ENCODE data around the gene HCK. TPM values are rescaled to one million over a fixed set of nuclear protein-coding genes. Genes with fewer than 3 reads are reported as not detected.

Gene HCK
- total RNA-seq, 2 experiments from 2014 or later: not detected

DNA sequence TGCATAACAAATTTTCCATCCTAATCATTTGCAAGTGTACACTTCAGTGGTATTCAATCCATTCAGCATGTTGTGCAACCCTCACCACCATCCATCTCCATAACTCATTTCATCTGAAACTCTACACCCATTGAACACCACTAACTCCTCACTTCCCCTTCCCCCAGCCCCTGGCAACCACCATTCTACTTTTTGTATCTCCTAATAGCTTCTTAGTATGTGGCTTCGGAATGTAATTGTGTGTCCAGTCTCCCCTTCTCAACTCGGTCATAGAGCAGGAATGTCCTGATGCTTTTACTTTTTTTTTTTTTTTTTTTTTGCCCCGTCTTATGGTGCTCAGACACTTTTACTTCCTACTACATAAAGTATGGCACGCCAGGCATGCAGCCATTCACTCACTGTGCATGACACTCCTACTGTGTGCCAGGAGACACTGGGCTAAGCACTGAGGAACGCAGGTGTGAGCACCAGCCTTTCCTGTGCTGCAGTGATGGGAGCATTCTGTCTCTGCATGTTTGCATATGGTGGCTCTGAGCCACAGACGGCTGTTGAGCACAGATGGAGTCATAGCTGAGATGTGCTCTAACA is 15.3 kb downstream of the HCK start:
- no peak overlapping the region for H3K4me3 Mint-ChIP-seq
- DNase-seq: no peak
- no peaks in the 10 kb centered on the region for H3K36me3 Mint-ChIP-seq
- no peak overlapping the region for H3K27ac Mint-ChIP-seq
- peaks cover 5% of the 10 kb centered on the region for H3K4me1 Mint-ChIP-seq
- H3K27me3 Mint-ChIP-seq: peaks cover 9% of the 10 kb centered on the region
- no peaks in the 10 kb centered on the region for H3K9me3 Mint-ChIP-seq

DNA sequence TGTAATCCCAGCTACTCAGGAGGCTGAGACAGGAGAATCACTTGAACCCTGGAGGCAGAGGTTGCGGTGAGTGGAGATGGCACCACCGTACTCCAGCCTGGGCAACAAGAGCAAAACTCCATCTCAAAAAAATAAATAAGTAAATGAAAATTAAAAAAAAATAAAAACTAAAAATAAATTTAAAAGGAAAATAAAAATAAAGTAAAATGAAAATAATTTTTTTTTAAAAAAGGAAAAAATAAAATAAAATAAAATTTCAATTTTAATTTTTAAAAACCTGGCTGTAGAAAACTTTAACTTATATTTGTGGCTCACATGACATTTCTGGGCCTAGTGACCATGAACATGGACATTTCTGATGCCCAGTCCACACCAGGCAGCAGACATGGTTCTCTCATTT is 16.1 kb downstream of the HCK start:
- H3K27me3 Mint-ChIP-seq: peaks cover 5% of the 10 kb centered on the region
- no peak for DNase-seq

DNA sequence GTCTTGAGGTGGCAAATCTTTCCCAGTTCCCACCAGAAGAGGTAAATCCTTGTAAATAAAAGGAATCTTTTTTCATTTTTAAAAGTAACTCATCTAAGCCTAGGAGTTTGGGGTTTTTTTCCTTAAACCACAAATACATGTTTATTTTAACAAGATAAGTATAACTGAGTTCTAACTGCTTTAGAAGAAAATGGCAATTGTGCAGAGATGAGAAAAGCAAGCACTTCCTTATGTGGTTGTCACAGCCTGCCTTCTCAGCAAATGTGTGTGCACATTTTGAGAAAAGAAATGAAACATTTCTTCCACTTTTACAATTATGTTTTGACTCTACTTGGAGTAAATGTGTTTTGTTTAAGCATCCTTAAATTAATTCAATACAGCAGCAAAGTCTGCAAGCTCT is 17.7 kb downstream of the HCK start:
- DNase-seq: no peak
- H3K27me3 Mint-ChIP-seq: peaks cover 5% of the 10 kb centered on the region
- no peaks in the 10 kb centered on the region for H3K4me1 Mint-ChIP-seq
- no peak overlapping the region for H3K27ac Mint-ChIP-seq
- H3K9me3 Mint-ChIP-seq: no peaks in the 10 kb centered on the region
- H3K36me3 Mint-ChIP-seq: no peaks in the 10 kb centered on the region
- H3K4me3 Mint-ChIP-seq: no peak overlapping the region

More for the DNA sequence above, 16.1 kb downstream of the HCK start:
- no peaks in the 10 kb centered on the region for H3K36me3 Mint-ChIP-seq
- no peak overlapping the region for H3K27ac Mint-ChIP-seq
- no peaks in the 10 kb centered on the region for H3K4me1 Mint-ChIP-seq
- H3K9me3 Mint-ChIP-seq: no peaks in the 10 kb centered on the region
- no peak overlapping the region for H3K4me3 Mint-ChIP-seq

DNA sequence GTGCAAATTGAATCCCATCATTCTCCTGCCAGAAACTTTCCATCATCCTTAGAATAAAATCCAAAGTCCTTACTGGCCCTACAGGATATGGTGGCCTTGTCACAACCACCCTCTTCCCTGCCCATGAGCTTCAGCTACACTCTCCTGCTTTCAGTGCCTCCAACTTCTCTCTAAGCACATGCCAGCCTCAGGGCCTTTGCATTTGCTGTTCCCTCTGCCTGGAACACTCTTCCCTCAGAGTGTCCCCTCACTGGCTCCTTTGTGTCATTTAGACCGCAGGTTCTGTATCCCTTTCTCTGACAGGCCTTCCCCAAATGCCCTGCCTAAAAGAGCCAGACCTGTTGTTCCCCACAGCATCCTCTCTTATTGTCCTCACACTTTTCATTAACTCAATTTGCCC is 18.2 kb downstream of the HCK start:
- H3K4me3 Mint-ChIP-seq: no peak overlapping the region
- H3K27ac Mint-ChIP-seq: no peak overlapping the region
- DNase-seq: no peak
- H3K4me1 Mint-ChIP-seq: no peaks in the 10 kb centered on the region
- H3K9me3 Mint-ChIP-seq: no peaks in the 10 kb centered on the region
- H3K36me3 Mint-ChIP-seq: no peaks in the 10 kb centered on the region
- H3K27me3 Mint-ChIP-seq: peaks cover 5% of the 10 kb centered on the region

DNA sequence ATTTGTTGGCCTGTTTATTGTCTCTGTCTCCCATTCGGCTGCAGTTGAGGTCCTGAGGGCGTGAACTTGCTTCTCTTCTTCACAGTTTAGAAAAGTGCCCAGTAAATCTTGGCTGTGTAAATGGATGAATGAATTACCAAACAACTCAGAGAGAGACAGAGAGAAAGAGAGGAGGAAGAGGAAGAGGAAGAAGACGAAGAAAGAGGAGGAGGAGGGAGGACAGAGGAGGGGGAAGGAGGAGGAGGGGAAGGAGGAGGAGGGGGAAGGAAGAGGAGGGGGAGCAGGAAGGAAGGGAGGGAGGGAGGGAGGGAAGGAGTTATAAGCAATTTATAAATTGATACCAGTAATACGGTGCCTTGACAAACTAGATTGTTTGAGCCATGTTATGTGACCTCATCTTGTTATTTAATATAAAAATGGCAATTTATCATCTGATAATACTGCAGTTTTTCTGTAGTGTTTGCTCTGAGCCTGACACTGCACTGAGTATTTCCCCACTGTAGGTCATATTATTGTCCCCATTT is 18.7 kb downstream of the HCK start:
- no peak for DNase-seq
- Mint-ChIP-seq H3K36me3 (no peaks in the 10 kb centered on the region), H3K4me1 (no peaks in the 10 kb centered on the region), H3K4me3 (no peak overlapping the region), H3K9me3 (no peaks in the 10 kb centered on the region), H3K27ac (no peak overlapping the region), H3K27me3 (peaks cover 5% of the 10 kb centered on the region)

DNA sequence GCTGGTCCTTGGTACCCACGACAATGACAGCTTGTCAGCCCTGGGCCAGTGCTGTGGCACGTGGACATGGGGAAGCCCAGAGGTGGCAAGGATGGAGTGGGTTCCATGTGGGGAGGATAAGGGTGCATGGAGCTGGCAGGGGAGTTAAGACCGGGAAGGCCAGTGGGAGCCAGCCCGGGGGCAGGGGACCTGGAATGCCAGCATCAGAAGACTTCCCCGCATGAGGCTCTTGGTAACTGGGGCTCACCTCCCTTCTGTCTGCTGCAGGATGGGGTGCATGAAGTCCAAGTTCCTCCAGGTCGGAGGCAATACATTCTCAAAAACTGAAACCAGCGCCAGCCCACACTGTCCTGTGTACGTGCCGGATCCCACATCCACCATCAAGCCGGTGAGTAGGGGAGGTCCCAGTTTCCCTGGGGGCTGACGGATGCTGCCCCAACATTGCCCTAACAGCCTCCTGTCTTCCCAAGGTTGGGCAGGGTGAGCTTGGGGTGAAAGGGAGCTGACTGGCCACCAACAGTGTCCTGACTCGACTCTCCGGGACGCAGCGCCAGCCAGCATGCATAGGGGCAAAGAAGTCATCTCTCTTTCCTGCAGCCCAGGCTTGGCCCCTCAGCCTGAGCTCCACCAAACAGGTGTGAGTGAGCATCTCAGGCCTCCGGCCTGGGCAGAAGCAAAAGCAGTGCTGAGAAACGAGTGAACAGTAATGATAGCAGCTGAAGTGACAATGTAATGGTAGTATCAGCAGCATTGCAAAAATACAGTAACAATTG is 19.5 kb downstream of the HCK start:
- no peaks in the 10 kb centered on the region for H3K36me3 Mint-ChIP-seq
- no peaks in the 10 kb centered on the region for H3K9me3 Mint-ChIP-seq
- H3K4me3 Mint-ChIP-seq: no peak overlapping the region
- no peaks in the 10 kb centered on the region for H3K4me1 Mint-ChIP-seq
- no peak overlapping the region for H3K27ac Mint-ChIP-seq
- H3K27me3 Mint-ChIP-seq: peaks cover 5% of the 10 kb centered on the region
- DNase-seq: no peak

DNA sequence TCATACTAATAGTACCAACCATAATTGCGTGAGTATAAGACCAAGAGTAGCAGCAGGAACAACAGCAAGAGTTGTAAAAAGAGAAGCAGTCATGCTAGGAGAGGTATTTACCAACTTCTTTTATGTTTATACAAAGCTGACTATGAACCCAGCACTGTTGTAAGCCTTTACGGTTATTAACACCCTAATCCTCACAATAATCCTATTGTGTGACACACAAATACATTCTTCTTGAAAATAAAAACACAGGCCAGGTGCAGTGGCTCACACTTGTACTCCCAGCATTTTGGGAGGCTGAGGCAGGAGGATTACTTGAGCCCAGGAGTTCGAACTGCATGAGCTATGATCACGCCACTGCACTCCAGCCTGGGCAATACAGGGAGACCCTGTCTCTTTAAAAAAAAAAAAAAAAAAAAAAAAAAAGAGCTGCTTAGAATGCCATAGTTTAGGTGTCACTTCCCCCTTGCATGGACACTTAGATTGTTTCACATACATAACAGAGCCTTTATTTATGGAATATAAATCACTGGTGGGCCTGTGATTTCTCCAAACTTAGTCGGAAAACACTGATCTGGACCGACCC is 20.2 kb downstream of the HCK start:
- Mint-ChIP-seq H3K27me3 (peaks cover 8% of the 10 kb centered on the region), H3K4me1 (no peaks in the 10 kb centered on the region), H3K4me3 (no peak overlapping the region), H3K27ac (no peak overlapping the region), H3K9me3 (no peaks in the 10 kb centered on the region), H3K36me3 (no peaks in the 10 kb centered on the region)
- no peak for DNase-seq

DNA sequence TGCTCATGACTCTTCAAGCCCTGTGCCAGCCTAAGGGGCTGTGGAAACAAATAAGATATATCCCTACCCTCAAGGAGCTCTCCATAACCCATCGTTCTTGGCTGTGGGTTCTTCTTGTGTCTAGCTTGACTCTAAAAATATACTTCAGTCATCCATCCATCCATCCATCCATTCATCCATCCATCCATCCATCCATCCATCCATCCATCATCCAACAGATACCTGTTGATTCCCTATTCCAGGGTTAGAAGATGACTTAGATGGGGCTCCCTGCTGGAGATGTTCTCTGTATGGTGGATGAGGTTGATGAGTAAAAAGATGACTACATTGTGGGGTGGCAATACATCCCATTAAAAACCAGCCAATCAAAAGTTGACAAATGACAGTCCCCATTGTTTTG is 23.5 kb downstream of the HCK start:
- Mint-ChIP-seq H3K27me3 (peaks cover 7% of the 10 kb centered on the region), H3K4me1 (no peaks in the 10 kb centered on the region), H3K27ac (no peak overlapping the region), H3K36me3 (no peaks in the 10 kb centered on the region), H3K4me3 (no peak overlapping the region), H3K9me3 (no peaks in the 10 kb centered on the region)
- DNase-seq: no peak

DNA sequence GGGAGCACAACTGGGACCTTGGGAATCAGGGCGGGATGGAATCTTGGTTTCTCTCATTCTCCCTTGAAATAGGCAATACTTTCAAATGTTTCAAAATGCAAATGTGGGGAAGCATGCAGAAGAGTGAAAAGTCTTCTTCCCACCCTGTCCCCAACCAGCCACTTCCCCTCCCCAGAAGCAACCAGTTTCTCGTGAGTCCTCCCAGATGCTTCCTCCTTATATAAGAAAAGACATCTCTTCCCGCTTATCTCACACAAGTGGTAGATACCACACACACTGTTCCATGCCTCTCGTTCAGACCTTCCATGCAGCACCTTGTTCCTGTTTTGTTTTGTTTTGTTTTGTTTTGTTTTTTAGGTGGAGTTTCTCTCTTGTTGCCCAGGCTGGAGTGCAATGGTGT is 25.1 kb downstream of the HCK start:
- Mint-ChIP-seq H3K27me3 (peaks cover 11% of the 10 kb centered on the region), H3K36me3 (no peaks in the 10 kb centered on the region), H3K9me3 (no peaks in the 10 kb centered on the region), H3K4me1 (no peaks in the 10 kb centered on the region), H3K27ac (no peak overlapping the region), H3K4me3 (no peak overlapping the region)
- no peak for DNase-seq

DNA sequence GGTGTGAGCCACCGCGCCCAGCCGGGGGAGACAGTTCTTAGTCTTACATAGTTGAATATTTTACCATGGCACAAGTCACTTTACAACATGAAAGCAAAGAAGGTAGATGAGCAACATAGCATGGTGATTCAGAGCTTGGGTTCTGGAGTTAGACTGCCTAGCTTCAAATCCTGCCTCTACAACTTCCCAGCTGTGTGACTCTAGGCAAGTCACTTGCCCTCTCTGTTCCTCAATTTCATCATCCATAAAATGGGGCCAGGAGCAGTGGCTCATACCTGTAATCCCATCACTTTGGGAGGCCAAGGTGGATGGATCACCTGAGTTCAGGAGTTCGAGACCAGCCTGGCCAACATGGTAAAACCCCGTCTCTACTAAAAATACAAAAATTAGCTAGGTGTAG is 26.3 kb downstream of the HCK start:
- Mint-ChIP-seq H3K36me3 (no peaks in the 10 kb centered on the region), H3K27ac (no peak overlapping the region), H3K4me1 (no peaks in the 10 kb centered on the region), H3K4me3 (no peak overlapping the region), H3K9me3 (no peaks in the 10 kb centered on the region), H3K27me3 (peaks cover 11% of the 10 kb centered on the region)
- no peak for DNase-seq

DNA sequence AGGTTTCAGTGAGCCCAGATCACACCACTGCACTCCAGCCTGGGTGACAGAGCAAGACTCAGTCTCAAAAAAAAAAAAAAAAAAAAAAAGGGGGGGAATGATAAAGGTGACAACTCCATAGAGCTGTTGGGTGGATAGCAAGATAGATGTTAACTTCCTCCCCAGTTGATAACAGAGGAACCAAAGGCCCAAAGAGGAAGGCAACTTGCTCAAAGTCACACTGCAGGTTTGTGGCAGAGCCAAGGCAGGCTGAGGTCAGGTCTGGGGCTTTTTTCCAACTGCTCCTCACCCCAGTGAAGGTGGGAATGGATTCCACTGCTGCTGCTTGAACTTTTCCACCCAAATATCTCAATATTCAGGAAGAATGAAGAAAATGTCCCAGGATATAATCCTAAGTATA is 26.7 kb downstream of the HCK start:
- Mint-ChIP-seq H3K27ac (no peak overlapping the region), H3K36me3 (no peaks in the 10 kb centered on the region), H3K4me1 (no peaks in the 10 kb centered on the region), H3K9me3 (no peaks in the 10 kb centered on the region), H3K4me3 (no peak overlapping the region), H3K27me3 (peaks cover 11% of the 10 kb centered on the region)
- no peak for DNase-seq

DNA sequence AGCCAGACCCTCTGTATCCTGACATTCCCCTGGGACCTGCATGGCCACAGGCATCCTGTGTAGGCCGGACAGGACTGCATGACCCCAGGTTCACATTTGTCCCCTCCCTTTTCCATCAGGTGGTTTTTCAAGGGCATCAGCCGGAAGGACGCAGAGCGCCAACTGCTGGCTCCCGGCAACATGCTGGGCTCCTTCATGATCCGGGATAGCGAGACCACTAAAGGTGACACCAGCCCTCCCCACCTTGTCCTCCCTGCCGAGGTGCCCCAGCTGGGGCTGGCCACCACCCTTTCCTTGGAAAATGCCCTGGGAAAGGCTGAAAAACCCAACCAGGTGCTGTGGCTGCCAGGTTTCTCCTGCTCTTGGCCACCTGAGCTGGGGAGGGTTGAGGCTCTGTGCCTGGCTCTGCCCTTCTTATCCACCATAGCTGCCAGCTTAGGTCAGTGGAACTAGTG is 27.6 kb downstream of the HCK start:
- Mint-ChIP-seq H3K36me3 (no peaks in the 10 kb centered on the region), H3K9me3 (no peaks in the 10 kb centered on the region), H3K27me3 (peaks cover 11% of the 10 kb centered on the region), H3K27ac (no peak overlapping the region), H3K4me1 (no peaks in the 10 kb centered on the region), H3K4me3 (no peak overlapping the region)
- DNase-seq: no peak

DNA sequence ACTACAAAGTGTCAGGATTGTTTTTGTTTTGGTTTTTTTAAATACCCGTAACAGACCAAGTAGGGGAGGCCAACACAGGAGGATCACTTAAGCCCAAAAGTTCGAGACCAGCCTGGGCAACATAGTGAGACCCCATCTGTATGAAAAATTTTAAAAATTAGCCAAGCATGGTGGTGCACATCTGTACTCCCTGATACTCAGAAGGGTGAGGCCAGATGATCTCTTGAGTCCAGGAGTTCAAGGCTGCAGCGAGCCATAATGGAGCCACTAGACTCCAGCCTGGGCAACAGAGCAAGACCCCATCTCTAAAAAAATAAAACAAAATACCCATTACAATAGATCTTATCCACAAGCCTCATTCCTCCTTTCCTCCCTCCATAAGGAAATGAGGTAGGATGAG is 28.7 kb downstream of the HCK start:
- no peaks in the 10 kb centered on the region for H3K9me3 Mint-ChIP-seq
- no peaks in the 10 kb centered on the region for H3K4me1 Mint-ChIP-seq
- peaks cover 13% of the 10 kb centered on the region for H3K27me3 Mint-ChIP-seq
- H3K36me3 Mint-ChIP-seq: no peaks in the 10 kb centered on the region
- H3K27ac Mint-ChIP-seq: no peak overlapping the region
- no peak overlapping the region for H3K4me3 Mint-ChIP-seq
- DNase-seq: no peak

DNA sequence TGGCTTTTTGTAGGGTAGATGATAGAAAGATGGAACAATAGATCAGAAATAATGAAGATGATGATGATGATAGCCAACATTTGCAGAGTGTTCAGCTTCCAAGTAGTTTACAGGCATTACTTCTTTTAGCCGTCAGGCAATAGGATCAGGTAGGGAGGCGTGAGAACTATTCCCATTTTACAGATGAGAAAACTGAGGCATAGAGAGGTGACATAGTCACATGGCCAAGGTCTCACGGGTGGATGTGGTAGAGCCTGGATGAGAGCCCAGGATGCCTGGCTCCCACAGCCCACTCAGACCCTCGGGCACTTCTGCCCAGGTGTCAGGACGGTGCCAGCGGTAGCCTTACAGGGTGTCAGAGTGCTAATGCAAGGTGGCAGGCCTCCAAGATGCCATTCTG is 31.4 kb downstream of the HCK start:
- Mint-ChIP-seq H3K27ac (no peak overlapping the region), H3K4me3 (no peak overlapping the region), H3K27me3 (peaks cover 9% of the 10 kb centered on the region), H3K36me3 (no peaks in the 10 kb centered on the region), H3K9me3 (no peaks in the 10 kb centered on the region), H3K4me1 (no peaks in the 10 kb centered on the region)
- no peak for DNase-seq

DNA sequence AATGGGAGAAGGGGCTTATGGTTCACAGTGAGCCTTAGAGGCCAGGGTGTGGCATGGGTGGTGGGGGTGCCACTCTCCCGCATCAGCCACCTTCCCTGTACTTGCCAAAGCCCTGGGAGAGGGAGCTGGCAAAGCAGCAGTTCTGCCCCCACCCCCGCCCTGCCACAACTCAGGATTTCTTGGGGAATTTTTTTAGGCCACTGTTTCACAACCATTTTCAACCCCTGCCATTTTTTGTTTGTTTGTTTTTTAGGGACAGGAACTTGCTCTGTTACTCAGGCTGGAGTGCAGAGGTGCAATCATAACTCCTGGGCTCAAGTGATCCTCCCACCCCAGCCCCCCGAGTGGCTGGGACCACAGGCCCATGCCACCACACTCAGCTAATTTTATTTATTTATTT is 35.0 kb downstream of the HCK start:
- Mint-ChIP-seq H3K4me3 (no peak overlapping the region), H3K27ac (no peak overlapping the region), H3K27me3 (peaks cover 3% of the 10 kb centered on the region), H3K36me3 (no peaks in the 10 kb centered on the region), H3K9me3 (no peaks in the 10 kb centered on the region), H3K4me1 (peaks cover 2% of the 10 kb centered on the region)
- no peak for DNase-seq

DNA sequence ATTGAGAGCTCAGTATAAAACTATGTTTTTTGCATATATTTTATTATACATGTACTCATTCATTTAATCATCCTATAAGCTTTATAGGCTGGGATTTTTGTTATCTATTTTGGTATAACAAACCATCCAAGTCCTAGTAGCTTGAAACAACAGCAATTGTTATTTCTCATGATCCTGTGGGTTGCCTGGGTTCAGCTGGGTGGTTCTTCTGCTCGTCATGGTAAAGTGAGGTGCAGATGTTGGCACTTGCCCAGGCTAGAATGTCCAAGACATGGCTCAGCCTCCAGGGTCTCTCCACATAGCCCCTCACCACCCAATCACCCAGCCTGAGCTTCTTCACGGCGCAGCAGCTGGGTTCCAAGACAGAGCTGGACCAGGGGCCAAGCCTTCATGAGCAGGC is 36.7 kb downstream of the HCK start:
- Mint-ChIP-seq H3K9me3 (no peaks in the 10 kb centered on the region), H3K27me3 (peaks cover 3% of the 10 kb centered on the region), H3K27ac (no peak overlapping the region), H3K36me3 (no peaks in the 10 kb centered on the region), H3K4me1 (peaks cover 2% of the 10 kb centered on the region), H3K4me3 (no peak overlapping the region)
- DNase-seq: no peak

All from activated naive CD8-positive, alpha-beta T cell treated with anti-CD3 and anti-CD28 coated beads for 36 hours (primary cell).